Motor neuron (in vitro differentiated cells): ENCODE measurements around the gene FRMD4B. TPM values are rescaled to one million over a fixed set of nuclear protein-coding genes. Genes with fewer than 3 reads are reported as not detected.

Experiments
- ATAC-seq, 8 experiments: fragments of 200-7000 bp; cut with Tn5 transposase; replicated peaks in 6 of 8; 2 replicates each; pipeline ENCODE4 v1.8.0; 2021; ENCODE audit warnings: mild to moderate bottlenecking in 8 of 8, moderate library complexity in 8 of 8
- H3K27ac ChIP-seq, 2 donors: fragments of 250-450 bp; sonication (Bioruptor Pico); 2 replicates each; pipeline ENCODE4 v1.9.0; 2021; ENCODE audit warnings: antibody characterized with exemption in 2 of 2, mild to moderate bottlenecking in 2 of 2, moderate library complexity in 1 of 2
- H3K4me1 ChIP-seq, 2 donors: fragments of 250-450 bp; sonication (Bioruptor Pico); replicated peaks in 1 of 2; 2 replicates each; pipeline ENCODE4 v1.6.1; 2021; ENCODE audit warnings: antibody characterized with exemption in 2 of 2, mild to moderate bottlenecking in 2 of 2, moderate library complexity in 1 of 2
- H3K4me3 ChIP-seq, 5 donors: fragments of 250-450 bp; sonication (Bioruptor Pico); 2 replicates each; pipeline ENCODE4 v1.9.0; 2021; ENCODE audit warnings: antibody characterized with exemption in 5 of 5, mild to moderate bottlenecking in 5 of 5, moderate library complexity in 4 of 5
- WGBS, 10 experiments: fragments of 450-650 bp; shearing (Covaris generic); methylation state at CpG; one replicate each; pipeline ENCODE4 v1.0.0; 2022; 5-methylcytosine and 5-hydroxymethylcytosine counted together
- in situ Hi-C, 9 experiments: fragments of 400-800 bp; cut with MboI; loops; one replicate each; pipeline ENCODE4 v1.15.0; 2021; ENCODE audit warnings: low sequenced_read_pairs in 9 of 9, low pct_unique_long_range_greater_than_20kb in 2 of 9; ENCODE audit not compliant: unreplicated experiment in 9 of 9
- total RNA-seq, 8 experiments: library from RNA; unstranded; fragments of 300-600 nt; gene quantifications; 2 replicates each; pipeline versions ENCODE4 v1.2.3 to v1.2.4, GENCODE V29; 2022

The FRMD4B gene
- total RNA-seq, 8 experiments from 2014 or later = 1.1 to 57.3 (median 16.0) TPM

- no peak overlapping the region for H3K27ac ChIP-seq
- no peaks in the 10 kb centered on the region for H3K4me1 ChIP-seq
- ATAC-seq = no peak
- no peak overlapping the region for H3K4me3 ChIP-seq
- in situ Hi-C loops = no loop called here
- 93 to 100% (median 98%) methylated on average over 1 to 13 of the region's 35 CpGs; no CpG with 5 or more reads in 7 of the 10 experiments for WGBS, 10 experiments
These were observed 125.6 kb downstream of the FRMD4B start for GRCh38 chr3:69260216-69260787.

GRCh38 chr3:69259125-69259524, 126.8 kb downstream of the FRMD4B start:
- H3K4me3 ChIP-seq = no peak overlapping the region
- H3K27ac ChIP-seq = no peak overlapping the region
- 71 to 100% (median 85%) methylated on average over 1 to 6 of the region's 9 CpGs; no CpG with 5 or more reads in 3 of the 10 experiments for WGBS, 10 experiments
- in situ Hi-C loops = no loop called here
- no peak for ATAC-seq
- H3K4me1 ChIP-seq = no peaks in the 10 kb centered on the region

DNA sequence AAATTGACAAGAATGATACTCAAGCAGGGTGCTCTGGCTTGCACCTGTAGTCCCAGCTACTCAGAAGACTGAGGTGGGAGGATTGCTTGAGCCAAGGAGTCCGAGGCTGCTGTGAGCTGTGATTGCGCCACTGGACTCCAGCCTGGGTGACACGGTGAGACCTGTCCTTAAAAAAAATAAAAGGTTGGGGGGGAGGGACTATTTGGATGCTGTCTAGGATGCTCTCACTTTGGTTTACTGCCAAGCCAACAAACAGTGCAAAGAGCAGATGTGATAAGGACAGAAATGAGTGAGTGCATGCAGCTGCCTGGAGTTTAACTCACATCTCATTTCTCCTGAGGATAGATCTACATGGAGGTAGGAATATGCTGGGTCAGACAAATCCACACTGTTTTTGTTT, 130.0 kb downstream of the FRMD4B start:
- no peak overlapping the region for H3K4me3 ChIP-seq
- in situ Hi-C loops = no loop called here
- no peak for ATAC-seq
- H3K27ac ChIP-seq = no peak overlapping the region
- WGBS, 10 experiments = 82 to 100% (median 97%) methylated on average over 2 to 3 of the region's 3 CpGs; no CpG with 5 or more reads in 5 of the 10 experiments
- H3K4me1 ChIP-seq = no peaks in the 10 kb centered on the region

GRCh38 chr3:69254351-69254750, 131.5 kb downstream of the FRMD4B start:
- WGBS, 10 experiments = 71 to 100% (median 100%) methylated on average over 1 to 4 of the region's 4 CpGs; no CpG with 5 or more reads in 4 of the 10 experiments
- Histone ChIP-seq H3K4me3 (no peak overlapping the region), H3K4me1 (peaks cover 0 to 5% of the 10 kb centered on the region in 2 donors), H3K27ac (no peak overlapping the region)
- no peak for ATAC-seq
- in situ Hi-C loops = no loop called here

GRCh38 chr3:69252631-69253030, 133.3 kb downstream of the FRMD4B start:
- no peak overlapping the region for H3K27ac ChIP-seq
- H3K4me1 ChIP-seq = peaks cover 0 to 15% of the 10 kb centered on the region in 2 donors
- H3K4me3 ChIP-seq = no peak overlapping the region
- ATAC-seq = no peak
- in situ Hi-C loops = no loop called here
- WGBS, 10 experiments = 50 to 100% (median 90%) methylated on average over 1 to 4 of the region's 4 CpGs; no CpG with 5 or more reads in 1 of the 10 experiments

GRCh38 chr3:69252141-69252540, 133.7 kb downstream of the FRMD4B start:
- in situ Hi-C loops = no loop called here
- H3K4me3 ChIP-seq = no peak overlapping the region
- H3K27ac ChIP-seq = no peak overlapping the region
- H3K4me1 ChIP-seq = peaks cover 0 to 15% of the 10 kb centered on the region in 2 donors
- no peak for ATAC-seq
- WGBS, 10 experiments = 57 to 100% (median 90%) methylated on average over 1 to 4 of the region's 4 CpGs; no CpG with 5 or more reads in 1 of the 10 experiments

- no peak overlapping the region for H3K27ac ChIP-seq
- in situ Hi-C loops = no loop called here
- ATAC-seq = no peak
These were observed 134.6 kb downstream of the FRMD4B start for GRCh38 chr3:69251078-69251805.

GRCh38 chr3:69250014-69250413, 135.9 kb downstream of the FRMD4B start:
- peak in 7 of 8 experiments; percentile 38 to 97 (median 92) for ATAC-seq
- Histone ChIP-seq H3K4me1 (peaks cover 0 to 15% of the 10 kb centered on the region in 2 donors), H3K27ac (peak overlapping the region in 1 of 2 donors; percentile 25), H3K4me3 (peak overlapping the region; percentile 18 to 45 (median 35))
- in situ Hi-C loops = no loop called here
- 0 to 38% (median 3%) methylated on average over 3 to 7 of the region's 8 CpGs for WGBS, 10 experiments

More at GRCh38 chr3:69251078-69251805, 134.6 kb downstream of the FRMD4B start:
- WGBS, 10 experiments = 46 to 86% (median 64%) methylated on average over 2 to 6 of the region's 6 CpGs
- H3K4me3 ChIP-seq = no peak overlapping the region
- H3K4me1 ChIP-seq = peaks cover 0 to 15% of the 10 kb centered on the region in 2 donors

- 0 to 89% (median 17%) methylated on average over 1 to 2 of the region's 2 CpGs; no CpG with 5 or more reads in 2 of the 10 experiments for WGBS, 10 experiments
- H3K27ac ChIP-seq = no peak overlapping the region
- no peak for ATAC-seq
- in situ Hi-C loops = no loop called here
- H3K4me3 ChIP-seq = peak overlapping the region in 4 of 5 donors; percentile 34 to 45 (median 38)
- peaks cover 6 to 15% of the 10 kb centered on the region in 2 donors for H3K4me1 ChIP-seq
These were observed 136.9 kb downstream of the FRMD4B start for GRCh38 chr3:69249001-69249400.

- WGBS, 10 experiments = 0 to 80% (median 8%) methylated on average over 2 to 7 of the region's 8 CpGs
- Histone ChIP-seq H3K27ac (peak overlapping the region; percentile 27 to 61), H3K4me3 (peak overlapping the region in 4 of 5 donors; percentile 8 to 45 (median 34)), H3K4me1 (peaks cover 11 to 18% of the 10 kb centered on the region in 2 donors)
- peak in 5 of 8 experiments; percentile 53 to 60 (median 57) for ATAC-seq
- in situ Hi-C loops = no loop called here
These were observed 137.5 kb downstream of the FRMD4B start for GRCh38 chr3:69248436-69248835.

DNA sequence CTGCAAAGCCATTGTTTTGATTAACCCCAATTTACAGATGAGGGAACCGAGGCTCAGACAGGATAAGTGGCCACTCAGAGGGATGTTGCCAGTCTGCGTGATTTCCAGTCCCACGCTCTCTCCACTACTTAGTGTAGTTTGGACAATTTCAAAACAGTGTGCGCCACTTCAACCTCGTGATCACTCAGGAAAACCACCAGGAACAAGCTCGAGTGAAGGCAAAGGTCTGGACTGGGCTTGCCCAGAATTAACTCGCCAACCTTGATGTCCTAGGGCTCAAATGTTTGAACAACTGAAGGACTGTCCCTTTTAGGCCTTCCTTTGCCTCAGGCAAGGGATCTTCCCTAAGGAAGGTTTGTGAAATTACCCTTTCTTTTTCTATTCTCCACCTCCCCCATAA, 139.3 kb downstream of the FRMD4B start:
- no peak for ATAC-seq
- in situ Hi-C loops = no loop called here
- no peak overlapping the region for H3K4me3 ChIP-seq
- H3K4me1 ChIP-seq = peaks cover 18 to 21% of the 10 kb centered on the region in 2 donors
- H3K27ac ChIP-seq = no peak overlapping the region
- 65 to 98% (median 81%) methylated on average over 3 to 7 of the region's 7 CpGs; no CpG with 5 or more reads in 3 of the 10 experiments for WGBS, 10 experiments

GRCh38 chr3:69244039-69244438, 141.8 kb downstream of the FRMD4B start:
- no peak overlapping the region for H3K4me3 ChIP-seq
- H3K4me1 ChIP-seq = peaks cover 18 to 28% of the 10 kb centered on the region in 2 donors
- ATAC-seq = peak in 5 of 8 experiments; percentile 40 to 60 (median 46)
- WGBS, 10 experiments = 40 to 100% (median 54%) methylated on average over 1 to 2 of the region's 2 CpGs; no CpG with 5 or more reads in 6 of the 10 experiments
- in situ Hi-C loops = no loop called here
- no peak overlapping the region for H3K27ac ChIP-seq

DNA sequence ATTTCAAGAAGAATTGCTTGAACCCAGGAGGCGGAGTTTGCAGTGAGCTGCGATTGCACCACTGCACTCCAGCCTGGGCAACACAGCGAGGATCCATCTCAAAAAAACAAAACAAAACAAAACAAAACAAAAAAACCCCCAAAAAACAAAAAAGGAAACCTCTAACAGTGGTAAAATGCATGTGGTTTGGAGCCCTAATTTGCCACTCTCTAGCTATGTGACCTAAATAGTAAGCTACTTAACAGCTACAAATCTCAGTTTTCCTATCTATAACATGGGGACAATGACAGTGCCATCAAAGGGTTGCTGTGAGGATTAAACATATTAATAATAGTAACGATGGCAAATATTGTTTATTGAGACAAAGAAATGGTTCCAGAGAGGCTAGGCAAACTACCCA, 144.1 kb downstream of the FRMD4B start:
- no peak for ATAC-seq
- no peak overlapping the region for H3K4me3 ChIP-seq
- peaks cover 8 to 37% of the 10 kb centered on the region in 2 donors for H3K4me1 ChIP-seq
- in situ Hi-C loops = no loop called here
- 64 to 100% (median 80%) methylated on average over 1 to 4 of the region's 4 CpGs; no CpG with 5 or more reads in 1 of the 10 experiments for WGBS, 10 experiments
- H3K27ac ChIP-seq = peak overlapping the region in 1 of 2 donors; percentile 53
